NCI-H2171 treated with DMSO at 0.1 percent for 48 hours (cell line): Measurements from ENCODE around the gene PUM1.
A peak's percentile ranks its signal among the peaks of the same experiment; 100 is the strongest.

ENCODE experiments used
- DNase-seq: peaks from one replicate; lab custom pipeline; 2025; lab: John Stamatoyannopoulos, UW

The PUM1 gene

GRCh38 chr1:30906631-30907441 is 158.7 kb downstream of the PUM1 start:
- DNase-seq: no peak

GRCh38 chr1:30905916-30906620 is 159.4 kb downstream of the PUM1 start:
- no peak for DNase-seq

DNA sequence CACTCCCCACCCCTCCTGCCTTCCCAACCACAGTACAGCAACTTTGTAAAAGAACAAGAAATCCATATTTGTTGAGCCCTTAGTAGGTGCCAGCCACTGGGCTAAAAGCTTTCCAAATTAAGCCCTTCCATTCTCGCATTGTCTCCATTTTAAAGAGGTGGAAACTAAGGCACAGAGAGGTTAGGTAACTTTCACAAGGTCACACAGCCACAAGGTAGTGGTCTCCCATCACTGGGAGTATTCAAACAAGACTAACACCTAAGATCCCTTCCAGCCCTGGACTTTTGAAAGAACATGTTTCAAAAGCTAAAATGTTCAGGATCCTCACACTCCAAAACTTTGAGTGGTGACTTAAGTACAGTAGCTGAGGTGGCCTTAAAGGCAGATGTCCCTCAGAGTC is 160.1 kb downstream of the PUM1 start:
- no peak for DNase-seq

DNA sequence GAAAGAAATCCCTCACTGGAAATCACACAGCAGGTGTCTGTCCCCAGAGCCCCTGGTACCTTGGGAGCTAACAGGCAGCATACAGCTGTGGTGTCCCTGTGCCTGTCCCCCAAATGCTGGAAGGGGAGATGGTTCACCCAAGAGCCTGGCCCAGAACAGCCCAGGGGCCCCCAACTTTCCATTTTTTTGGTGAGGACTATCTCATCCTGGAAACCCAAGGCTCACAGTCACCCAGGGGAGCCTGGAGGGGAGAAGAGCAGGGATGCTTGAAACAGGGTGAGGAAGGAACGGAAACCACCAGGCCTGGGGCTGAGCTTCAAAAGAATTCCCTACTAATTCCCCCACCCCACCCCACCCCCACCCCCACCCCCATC is 160.6 kb downstream of the PUM1 start:
- no peak for DNase-seq

DNA sequence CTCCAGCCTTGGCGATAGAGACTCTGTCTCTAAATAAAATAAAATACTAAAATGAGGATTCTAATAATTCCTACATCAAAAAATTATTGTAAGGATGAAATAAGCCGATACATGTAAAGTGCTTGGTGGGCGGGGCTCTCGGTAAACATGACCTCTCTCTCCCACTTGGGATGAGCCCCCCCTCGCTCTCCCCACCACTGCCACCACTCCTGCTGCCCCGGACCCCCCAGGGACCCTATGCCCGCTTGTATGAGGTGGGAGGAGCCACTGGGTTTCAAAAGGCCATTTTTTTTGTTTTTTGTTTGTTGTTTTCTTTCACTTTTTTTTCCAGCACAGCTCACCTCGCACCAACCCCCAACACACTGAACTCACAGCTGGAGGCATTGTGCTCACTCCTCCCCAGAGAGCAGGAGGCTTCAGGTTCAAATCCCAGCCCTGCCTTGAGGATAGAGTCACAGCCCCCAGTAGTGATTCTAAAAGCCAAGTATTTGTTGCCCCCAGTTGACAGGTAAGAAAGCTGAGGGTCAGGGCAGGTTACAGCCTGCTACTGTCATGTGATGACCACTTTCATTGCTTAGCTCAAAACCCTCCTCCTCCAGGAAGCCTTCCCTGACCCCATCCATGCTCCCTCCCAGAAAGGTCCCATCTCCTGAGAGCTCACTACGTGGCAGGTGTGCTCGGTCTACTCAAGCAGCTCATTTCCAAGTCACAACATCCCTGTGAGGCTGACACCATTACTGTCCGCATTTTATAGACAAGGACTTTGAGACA is 161.1 kb downstream of the PUM1 start:
- peak; percentile 23 for DNase-seq

DNA sequence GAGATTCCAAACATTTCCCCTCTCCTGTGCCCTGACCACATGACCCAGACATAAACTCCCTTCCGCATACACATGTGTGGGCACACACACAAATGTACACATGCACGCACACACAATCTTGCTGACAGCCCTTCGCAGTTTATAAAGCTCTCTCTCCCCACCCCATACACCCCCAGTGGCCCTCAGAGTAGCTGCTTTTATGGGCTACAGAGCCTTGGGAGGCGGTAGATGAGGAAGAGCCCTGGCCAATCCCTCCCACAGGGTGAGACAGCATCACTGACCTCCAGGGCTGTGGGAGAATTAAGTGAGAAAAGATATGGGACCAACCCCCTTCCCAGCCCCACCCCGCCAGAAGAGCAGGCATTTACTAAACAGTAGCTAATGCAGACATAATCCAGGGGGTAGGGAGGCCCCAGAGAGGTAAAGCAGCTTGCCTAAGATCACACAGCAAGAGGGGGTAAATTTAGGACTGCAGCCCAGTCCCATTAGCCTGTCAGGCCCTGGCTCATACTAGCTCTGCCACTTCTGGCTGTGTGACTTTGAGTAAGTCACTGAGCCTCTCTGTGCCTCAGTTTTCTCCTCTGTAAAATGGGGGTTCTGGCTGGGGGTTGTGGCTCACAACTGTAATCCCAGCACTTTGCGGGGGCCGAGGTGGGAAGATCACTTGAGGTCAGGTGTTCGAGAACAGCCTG is 162.0 kb downstream of the PUM1 start:
- no peak for DNase-seq

DNA sequence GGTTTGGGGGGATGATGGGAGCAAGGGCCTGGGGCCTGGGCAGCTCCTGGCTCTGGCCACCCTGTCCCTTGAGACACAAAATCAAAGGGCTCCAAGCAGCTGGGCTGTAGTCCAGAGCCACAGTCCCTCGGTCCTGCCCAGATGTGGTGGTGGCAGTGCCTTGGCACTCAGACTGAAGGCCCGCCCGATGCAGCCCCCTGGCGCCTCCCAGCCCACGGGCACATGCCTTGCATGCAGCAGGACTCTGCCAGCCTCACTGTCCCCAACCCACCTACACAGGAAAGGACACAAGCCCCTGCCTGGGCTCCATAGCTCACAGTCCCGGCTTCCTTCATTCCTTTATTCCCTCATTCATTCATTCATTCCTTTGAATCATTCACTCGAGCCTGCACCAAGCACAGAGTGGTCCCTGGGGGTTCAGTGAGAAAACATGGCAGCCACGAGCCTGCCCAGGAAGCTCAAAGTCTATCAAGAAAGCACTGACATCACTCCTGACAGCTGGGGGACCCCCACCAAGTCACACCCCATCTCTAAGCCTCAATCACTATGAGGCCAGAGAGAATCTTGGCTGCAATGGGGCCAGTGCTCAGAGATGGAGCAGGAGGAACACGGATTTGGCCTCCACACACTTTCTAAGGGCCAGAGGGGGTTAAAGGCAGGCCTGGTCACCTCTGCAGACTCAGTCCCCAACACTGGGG is 162.8 kb downstream of the PUM1 start:
- no peak for DNase-seq

DNA sequence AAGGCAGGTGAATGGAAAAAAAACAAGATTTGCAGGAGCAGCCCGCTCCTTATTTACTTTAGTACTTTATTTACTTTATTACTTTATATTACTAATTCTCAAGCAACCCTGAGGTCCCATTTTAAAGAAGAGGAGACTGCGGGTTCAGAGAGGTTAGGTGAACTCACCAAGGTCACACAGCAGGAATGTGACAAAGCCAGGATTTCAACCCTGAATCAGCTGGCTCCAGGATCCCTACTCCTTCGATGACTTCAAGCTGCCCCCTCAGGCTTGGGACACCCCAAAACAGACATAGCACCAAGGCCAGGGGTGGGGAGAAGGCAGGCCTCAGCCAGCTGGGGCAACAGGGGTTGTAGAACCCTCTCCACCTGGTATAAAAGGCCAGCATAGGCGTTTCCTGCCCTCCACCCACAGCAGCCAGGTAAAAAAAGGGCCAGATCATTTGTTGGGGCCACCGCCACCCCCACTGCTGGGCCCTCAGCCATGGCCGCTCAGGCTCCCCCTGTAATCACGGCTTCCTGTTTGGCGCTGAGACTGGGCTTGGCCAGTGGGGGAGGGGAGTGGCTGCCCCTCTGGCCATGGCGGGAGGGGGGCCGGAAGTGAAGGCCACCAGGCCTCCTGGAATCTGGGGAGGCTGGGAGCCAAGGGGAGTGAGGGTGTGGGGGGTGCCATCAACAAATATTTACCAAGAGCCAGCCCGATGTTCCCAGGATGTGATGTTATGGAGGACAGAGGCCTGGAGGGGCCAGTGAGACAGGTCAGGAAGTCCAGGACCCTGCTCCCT is 163.5 kb downstream of the PUM1 start:
- DNase-seq: no peak

- DNase-seq: no peak
These were observed 164.5 kb downstream of the PUM1 start for GRCh38 chr1:30900931-30901560.

- DNase-seq: no peak
These were observed 165.0 kb downstream of the PUM1 start for GRCh38 chr1:30900486-30900885.

GRCh38 chr1:30899577-30900389 is 165.7 kb downstream of the PUM1 start:
- DNase-seq: peak; percentile 54

- no peak for DNase-seq
These were observed 167.3 kb downstream of the PUM1 start for GRCh38 chr1:30898031-30898815.

GRCh38 chr1:30896905-30897304 is 168.6 kb downstream of the PUM1 start:
- no peak for DNase-seq

DNA sequence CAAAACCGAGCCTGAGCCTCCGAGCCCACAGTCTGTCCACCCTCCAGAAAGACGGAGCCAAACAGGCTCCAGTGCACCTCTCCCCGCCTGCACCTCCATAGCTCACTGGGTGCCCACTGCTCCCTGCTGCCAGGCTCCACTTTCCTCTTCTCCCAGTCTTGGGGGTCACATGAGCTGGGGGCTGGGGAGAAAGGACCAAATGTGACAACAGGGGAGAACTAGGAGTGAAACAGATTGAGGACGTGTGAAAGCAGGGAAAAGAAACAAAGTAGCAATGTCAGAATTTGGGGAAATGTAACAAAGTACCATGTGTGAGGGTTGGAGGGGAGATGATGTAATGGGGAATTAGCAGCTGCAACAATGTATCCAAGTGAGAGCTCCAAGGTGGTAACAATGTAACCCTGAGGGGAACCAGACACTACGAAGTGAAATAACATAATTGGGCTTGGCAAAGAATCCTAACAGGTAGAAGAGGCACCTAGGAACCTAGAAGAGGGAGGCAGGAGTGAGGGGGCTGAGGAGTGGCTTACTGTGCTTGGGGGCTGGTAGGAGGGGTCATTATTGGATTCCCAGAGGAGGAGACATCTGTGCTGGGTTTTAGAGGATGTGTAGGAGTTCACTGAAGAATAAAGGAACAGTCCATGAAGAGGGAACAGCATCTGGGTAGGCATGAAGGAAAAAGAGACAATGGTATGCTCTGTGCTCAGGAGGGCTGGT is 169.4 kb downstream of the PUM1 start:
- DNase-seq: peak; percentile 12

GRCh38 chr1:30895382-30895943 is 170.1 kb downstream of the PUM1 start:
- no peak for DNase-seq

GRCh38 chr1:30894508-30894973 is 171.0 kb downstream of the PUM1 start:
- no peak for DNase-seq

- DNase-seq: no peak
These were observed 171.6 kb downstream of the PUM1 start for GRCh38 chr1:30893776-30894507.
